Body of pancreas (tissue), 4 donors: ENCODE data around the gene ITGA1.

Source experiments
- CTCF ChIP-seq, 7 experiments: fragments of 450-650 bp in 4 of 7; fragments of 200-600 bp in 3 of 7; sonication (generic) in 3 of 7; IDR thresholded peaks; one replicate each; pipeline ENCODE4 v1.5.1; 2016 to 2019; ENCODE audit warnings: antibody characterized with exemption in 7 of 7
- POLR2A ChIP-seq, 3 donors: fragments of 450-650 bp; IDR thresholded peaks; one replicate each; pipeline ENCODE4 v1.6.1; 2016; ENCODE audit warnings: antibody characterized with exemption in 3 of 3, mild to moderate bottlenecking in 2 of 3

DNA sequence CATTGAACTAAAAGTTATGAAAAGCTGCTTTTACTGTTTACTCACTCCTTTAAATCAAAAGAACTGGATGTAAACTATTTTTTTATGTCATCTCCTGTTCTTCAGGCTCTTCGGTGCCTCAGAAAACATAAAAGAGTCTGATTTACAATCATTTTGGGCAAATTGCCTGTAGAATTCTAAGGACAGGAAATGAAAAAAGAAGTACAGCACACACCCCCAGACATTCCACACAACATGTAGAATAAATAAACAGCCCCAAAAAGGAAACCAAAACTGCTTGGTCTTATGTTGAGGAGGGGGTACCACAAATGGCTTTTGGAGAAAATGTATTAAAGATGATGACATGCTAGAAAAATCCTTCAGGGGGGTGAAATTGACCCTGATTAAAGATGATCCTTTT lies 57.2 kb downstream of the ITGA1 start:
- TF ChIP-seq CTCF (IDR thresholded peaks at IDR 0.05) (no peak), POLR2A (IDR thresholded peaks at IDR 0.05) (no peak)
